ENCODE results near the gene SLC26A1. TPM values are rescaled to one million over a fixed set of nuclear protein-coding genes. Genes with fewer than 3 reads are reported as not detected.

Gene SLC26A1
- polyA plus RNA-seq, 1 donor from 2014 or later = 0.12 TPM

DNA sequence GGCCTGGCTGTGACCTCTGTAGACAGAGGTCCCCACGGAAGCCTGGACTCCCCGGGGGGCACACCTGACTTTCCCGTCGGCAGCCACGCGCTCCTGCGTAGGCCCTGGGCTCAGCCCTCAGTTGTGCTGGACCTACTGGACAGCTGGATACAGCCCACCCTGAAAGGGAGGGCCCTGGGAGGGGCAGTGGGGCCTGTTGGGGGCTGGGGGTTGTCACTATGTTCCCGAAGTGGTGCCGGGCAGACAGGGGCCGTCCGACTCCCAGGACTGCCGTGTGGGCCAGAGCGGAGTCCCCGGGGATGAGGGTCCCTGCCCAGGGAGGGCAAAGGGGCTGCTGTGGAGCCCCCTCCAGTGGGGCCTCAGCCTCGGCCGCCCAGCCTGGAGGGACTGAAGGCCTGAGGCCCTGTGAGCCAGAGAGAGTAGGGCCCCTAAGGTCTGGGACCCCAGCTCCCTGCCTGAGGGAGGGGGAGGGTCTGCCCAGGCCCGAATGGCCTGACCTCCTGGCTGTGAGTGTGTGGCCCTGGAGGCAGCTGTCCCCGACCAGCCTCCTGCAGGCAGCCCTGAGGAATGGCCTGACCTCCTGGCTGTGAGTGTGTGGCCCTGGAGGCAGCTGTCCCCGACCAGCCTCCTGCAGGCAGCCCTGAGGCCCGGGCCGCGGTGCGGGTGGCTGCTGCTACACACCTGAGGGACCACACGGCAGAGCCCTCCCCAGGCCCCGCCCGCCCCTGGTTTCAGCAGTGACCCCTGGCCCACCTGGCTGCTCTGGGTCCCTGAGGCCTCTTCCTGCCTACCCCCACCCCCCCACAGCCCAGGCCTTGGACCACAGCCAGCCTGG is 44.0 kb upstream of the SLC26A1 start:
- no peaks in the 10 kb centered on the region for H3K9me2 ChIP-seq (ENCODE audit: insufficient read depth, low read length)
- H3K36me3 ChIP-seq (ENCODE audit: insufficient read depth, low read length) = no peaks in the 10 kb centered on the region
- H4K20me1 ChIP-seq (ENCODE audit: insufficient read depth) = no peaks in the 10 kb centered on the region
- no peak for TF ChIP-seq CTCF (IDR thresholded peaks at IDR 0.05; ENCODE audit: poor library complexity, severe bottlenecking)
- TF ChIP-seq RAD21 (conservative IDR thresholded peaks at IDR 0.05) = no peak
- TF ChIP-seq SMC3 (conservative IDR thresholded peaks at IDR 0.05; ENCODE audit: poor library complexity) = no peak
- no peak for TF ChIP-seq TAF1 (IDR thresholded peaks at IDR 0.05; ENCODE audit: low read depth)
- TF ChIP-seq POLR2AphosphoS5 (IDR thresholded peaks at IDR 0.05) = no peak
- TF ChIP-seq EZH2 (IDR thresholded peaks at IDR 0.05; ENCODE audit: borderline replicate concordance, insufficient read depth, low read length, poor library complexity, severe bottlenecking) = no peak
- TF ChIP-seq REST (IDR thresholded peaks at IDR 0.05; ENCODE audit: borderline replicate concordance) = no peak
- TF ChIP-seq MXI1 (conservative IDR thresholded peaks at IDR 0.05; ENCODE audit: poor library complexity, severe bottlenecking) = no peak
- TF ChIP-seq EP300 (conservative IDR thresholded peaks at IDR 0.05; ENCODE audit: poor library complexity, severe bottlenecking) = no peak
- H3K27me3 ChIP-seq (ENCODE audit: insufficient read depth, low read depth, low read length) = no peaks in the 10 kb centered on the region
- H3K4me2 ChIP-seq (ENCODE audit: low read length) = no peak overlapping the region
- no peaks in the 10 kb centered on the region for H3K79me2 ChIP-seq (replicated peaks; ENCODE audit: insufficient read depth, low read length)
- no peak overlapping the region for H3K9ac ChIP-seq (ENCODE audit: low read length)
- no peak overlapping the region for H3K4me3 ChIP-seq (ENCODE audit: low read length)
- no peaks in the 10 kb centered on the region for H3K9me3 ChIP-seq (ENCODE audit: low read length)
- H3F3A ChIP-seq (ENCODE audit: insufficient read depth, low read length, poor library complexity, severe bottlenecking) = no peaks in the 10 kb centered on the region
- no peak overlapping the region for H3K27ac ChIP-seq (ENCODE audit: low read length)
- no peak overlapping the region for H2AFZ ChIP-seq (ENCODE audit: low read depth, low read length)

- no peak overlapping the region for H2AFZ ChIP-seq (ENCODE audit: low read depth, low read length)
- no peak overlapping the region for H3K4me3 ChIP-seq (ENCODE audit: low read length)
- no peaks in the 10 kb centered on the region for H3K9me3 ChIP-seq (ENCODE audit: low read length)
- H3K9me2 ChIP-seq (ENCODE audit: insufficient read depth, low read length) = no peaks in the 10 kb centered on the region
- no peaks in the 10 kb centered on the region for H3K27me3 ChIP-seq (ENCODE audit: insufficient read depth, low read depth, low read length)
- no peak overlapping the region for H3K9ac ChIP-seq (ENCODE audit: low read length)
- H3K27ac ChIP-seq (ENCODE audit: low read length) = no peak overlapping the region
- H3K36me3 ChIP-seq (ENCODE audit: insufficient read depth, low read length) = no peaks in the 10 kb centered on the region
- H3K79me2 ChIP-seq (replicated peaks; ENCODE audit: insufficient read depth, low read length) = no peaks in the 10 kb centered on the region
- no peaks in the 10 kb centered on the region for H3F3A ChIP-seq (ENCODE audit: insufficient read depth, low read length, poor library complexity, severe bottlenecking)
- no peaks in the 10 kb centered on the region for H4K20me1 ChIP-seq (ENCODE audit: insufficient read depth)
- H3K4me2 ChIP-seq (ENCODE audit: low read length) = no peak overlapping the region
- TF ChIP-seq EZH2 (IDR thresholded peaks at IDR 0.05; ENCODE audit: borderline replicate concordance, insufficient read depth, low read length, poor library complexity, severe bottlenecking) = no peak
- no peak for TF ChIP-seq POLR2AphosphoS5 (IDR thresholded peaks at IDR 0.05)
- TF ChIP-seq REST (IDR thresholded peaks at IDR 0.05; ENCODE audit: borderline replicate concordance) = no peak
- TF ChIP-seq RAD21 (conservative IDR thresholded peaks at IDR 0.05) = no peak
- no peak for TF ChIP-seq MXI1 (conservative IDR thresholded peaks at IDR 0.05; ENCODE audit: poor library complexity, severe bottlenecking)
- no peak for TF ChIP-seq CTCF (IDR thresholded peaks at IDR 0.05; ENCODE audit: poor library complexity, severe bottlenecking)
- no peak for TF ChIP-seq SMC3 (conservative IDR thresholded peaks at IDR 0.05; ENCODE audit: poor library complexity)
- no peak for TF ChIP-seq TAF1 (IDR thresholded peaks at IDR 0.05; ENCODE audit: low read depth)
- TF ChIP-seq EP300 (conservative IDR thresholded peaks at IDR 0.05; ENCODE audit: poor library complexity, severe bottlenecking) = no peak
Measured at GRCh38 chr4:1036095-1036494, 42.9 kb upstream of the SLC26A1 start.

Measured in neural cell (in vitro differentiated cells).